NB4 (cell line): ENCODE measurements around the gene PPP1R3C.

Source experiments
- DNase-seq: peaks from one replicate; pipeline ENCODE4 v3.0.0; 2010; ENCODE audit warnings: low read depth
- H3K4me3 ChIP-seq: one replicate; pipeline ENCODE4 v1.5.1; 2011; ENCODE audit warnings: mild to moderate bottlenecking, low read depth, low read length, moderate library complexity
- CTCF ChIP-seq: IDR thresholded peaks from one replicate; pipeline ENCODE4 v1.5.1; 2012; ENCODE audit warnings: low read depth, low read length
- MAX ChIP-seq: IDR thresholded peaks from 2 replicates; pipeline ENCODE4 v1.6.1; 2011; ENCODE audit warnings: low read depth, low read length
- MYC ChIP-seq: IDR thresholded peaks from 2 replicates; pipeline ENCODE4 v1.6.1; 2011; ENCODE audit warnings: low read depth, low read length
- POLR2A ChIP-seq: IDR thresholded peaks from 2 replicates; pipeline ENCODE4 v1.6.1; 2011; ENCODE audit warnings: mild to moderate bottlenecking; ENCODE audit not compliant: insufficient read length; ENCODE audit errors: extremely low read depth

The PPP1R3C gene

GRCh38 chr10:91632671-91633550, at the start of gene PPP1R3C:
TSS of gene PPP1R3C (minus strand) at chr10:91633071. CDS start at chr10:91632969, 102 bp downstream.
- no peak for DNase-seq
- no peak within 1 kb of the TSS for H3K4me3 ChIP-seq
- TF ChIP-seq MAX (no peak), POLR2A (no peak), CTCF (no peak), MYC (no peak)

GRCh38 chr10:91681361-91682276, 48.7 kb upstream of the PPP1R3C start:
- no peak for TF ChIP-seq MYC
- TF ChIP-seq CTCF: no peak
- TF ChIP-seq POLR2A: no peak
- TF ChIP-seq MAX: no peak
- DNase-seq: no peak
- H3K4me3 ChIP-seq: no peak overlapping the region

GRCh38 chr10:91680487-91680886, 47.6 kb upstream of the PPP1R3C start:
- TF ChIP-seq POLR2A: no peak
- TF ChIP-seq MYC: no peak
- no peak for TF ChIP-seq MAX
- no peak for TF ChIP-seq CTCF
- DNase-seq: no peak
- H3K4me3 ChIP-seq: no peak overlapping the region

- DNase-seq: no peak
- H3K4me3 ChIP-seq: no peak overlapping the region
- no peak for TF ChIP-seq POLR2A
- TF ChIP-seq MYC: no peak
- no peak for TF ChIP-seq MAX
- TF ChIP-seq CTCF: no peak
These were observed 46.4 kb upstream of the PPP1R3C start for GRCh38 chr10:91679296-91679695.

GRCh38 chr10:91677911-91678310, 45.0 kb upstream of the PPP1R3C start:
- no peak for DNase-seq
- TF ChIP-seq POLR2A: no peak
- no peak for TF ChIP-seq MAX
- no peak for TF ChIP-seq CTCF
- no peak for TF ChIP-seq MYC
- no peak overlapping the region for H3K4me3 ChIP-seq
